Osteoblast (primary cell): Measurements from ENCODE around the gene H2AZ1. TPM values are rescaled to one million over a fixed set of nuclear protein-coding genes. Genes with fewer than 3 reads are reported as not detected.

Source experiments
- DNase-seq: peaks from one replicate; pipeline ENCODE4 v3.0.0; 2011; ENCODE audit warnings: low spot score, mixed read lengths; ENCODE audit not compliant: insufficient read length; ENCODE audit errors: missing footprints
- H2AFZ ChIP-seq: 2 replicates; pipeline ENCODE4 v1.6.0; 2011; ENCODE audit warnings: mild to moderate bottlenecking, low read length
- H3K27ac ChIP-seq: 2 replicates; pipeline ENCODE4 v1.5.1; 2011; ENCODE audit warnings: mild to moderate bottlenecking, low read depth, low read length, moderate library complexity
- H3K27me3 ChIP-seq: 2 replicates; pipeline ENCODE4 v1.6.0; 2012; ENCODE audit warnings: mild to moderate bottlenecking, control low read depth, inconsistent platforms, low read length, moderate library complexity; ENCODE audit not compliant: insufficient read depth
- H3K36me3 ChIP-seq: 2 replicates; pipeline ENCODE4 v1.5.1; 2011; ENCODE audit warnings: mild to moderate bottlenecking, low read length, control low read depth, moderate library complexity; ENCODE audit not compliant: insufficient read depth
- H3K4me1 ChIP-seq: 2 replicates; pipeline ENCODE4 v1.5.1; 2011; ENCODE audit warnings: mild to moderate bottlenecking, low read length, control low read depth, moderate library complexity; ENCODE audit not compliant: insufficient read depth
- H3K4me2 ChIP-seq: 2 replicates; pipeline ENCODE4 v1.6.0; 2011; ENCODE audit warnings: mild to moderate bottlenecking, low read length; ENCODE audit not compliant: insufficient read depth
- H3K4me3 ChIP-seq: fragments of 200-600 bp; sonication (generic); 3 replicates; pipeline ENCODE4 v1.5.1; 2012; ENCODE audit warnings: mild to moderate bottlenecking, low read length, inconsistent platforms; ENCODE audit not compliant: insufficient read depth
- H3K79me2 ChIP-seq: 2 replicates; pipeline ENCODE4 v1.6.0; 2012; ENCODE audit warnings: mild to moderate bottlenecking, low read length, control low read depth, inconsistent platforms; ENCODE audit not compliant: insufficient read depth
- H3K9me3 ChIP-seq: 2 replicates; pipeline ENCODE4 v1.5.1; 2011; ENCODE audit warnings: low read depth, low read length, control low read depth
- H4K20me1 ChIP-seq: 2 replicates; pipeline ENCODE4 v1.6.0; 2012; ENCODE audit warnings: mild to moderate bottlenecking, low read length, control low read depth; ENCODE audit not compliant: insufficient read depth
- CTCF ChIP-seq: IDR thresholded peaks from 2 replicates; pipeline ENCODE4 v1.5.1; 2011; ENCODE audit warnings: mild to moderate bottlenecking, low read depth, low read length, moderate library complexity; ENCODE audit errors: extremely low read depth
- total RNA-seq: library from RNA; depleted of rRNA; stranded (reverse); fragments of >200 nt; gene quantifications from 2 replicates; pipeline ENCODE4 v1.2.3, GENCODE V29; 2012

Gene H2AZ1
- total RNA-seq, 1 donor, result 94.8 TPM

- no peak for TF ChIP-seq CTCF
- no peak for DNase-seq
- Histone ChIP-seq H3K9me3 (no peaks in the 10 kb centered on the region), H3K27ac (no peak overlapping the region), H3K27me3 (no peaks in the 10 kb centered on the region), H3K4me1 (no peaks in the 10 kb centered on the region), H3K36me3 (no peaks in the 10 kb centered on the region), H3K79me2 (no peaks in the 10 kb centered on the region), H3K4me3 (no peak overlapping the region), H2AFZ (no peak overlapping the region), H3K4me2 (no peak overlapping the region), H4K20me1 (no peaks in the 10 kb centered on the region)
Observed at GRCh38 chr4:99987681-99988080, 37.6 kb upstream of the H2AZ1 start.

- DNase-seq, result no peak
- H3K79me2 ChIP-seq, result no peaks in the 10 kb centered on the region
- no peaks in the 10 kb centered on the region for H3K9me3 ChIP-seq
- TF ChIP-seq CTCF, result no peak
- no peak overlapping the region for H3K4me3 ChIP-seq
- no peak overlapping the region for H3K4me2 ChIP-seq
- H3K27me3 ChIP-seq, result no peaks in the 10 kb centered on the region
- H3K4me1 ChIP-seq, result no peaks in the 10 kb centered on the region
- no peak overlapping the region for H2AFZ ChIP-seq
- no peaks in the 10 kb centered on the region for H4K20me1 ChIP-seq
- H3K36me3 ChIP-seq, result no peaks in the 10 kb centered on the region
- no peak overlapping the region for H3K27ac ChIP-seq
Observed at GRCh38 chr4:99986792-99987191, 36.7 kb upstream of the H2AZ1 start.

GRCh38 chr4:99983289-99983943 is 33.3 kb upstream of the H2AZ1 start:
- TF ChIP-seq CTCF, result no peak
- no peak overlapping the region for H2AFZ ChIP-seq
- H3K27ac ChIP-seq, result no peak overlapping the region
- H3K79me2 ChIP-seq, result no peaks in the 10 kb centered on the region
- no peaks in the 10 kb centered on the region for H3K36me3 ChIP-seq
- H3K4me1 ChIP-seq, result peaks cover 3% of the 10 kb centered on the region
- no peaks in the 10 kb centered on the region for H3K9me3 ChIP-seq
- no peak overlapping the region for H3K4me3 ChIP-seq
- no peaks in the 10 kb centered on the region for H4K20me1 ChIP-seq
- no peak overlapping the region for H3K4me2 ChIP-seq
- DNase-seq, result no peak
- no peaks in the 10 kb centered on the region for H3K27me3 ChIP-seq

DNA sequence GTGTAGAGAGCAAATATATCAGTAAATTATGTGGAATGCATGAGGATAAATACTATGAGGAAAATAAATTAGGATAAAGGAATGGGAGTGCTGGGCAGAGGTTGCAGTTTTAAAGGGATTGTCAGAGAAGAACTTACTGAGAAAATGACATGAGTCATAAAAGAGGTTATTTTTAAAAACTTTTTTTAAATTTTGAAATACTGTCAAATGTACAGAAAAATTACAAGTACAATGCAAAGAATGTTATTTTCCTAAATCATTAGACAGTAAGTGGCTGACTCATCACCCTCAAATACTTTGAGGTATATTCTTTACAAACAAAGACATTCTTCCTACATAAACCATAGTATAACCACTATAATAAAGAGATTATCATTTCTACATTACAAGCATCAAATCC is 29.8 kb upstream of the H2AZ1 start:
- no peak for TF ChIP-seq CTCF
- no peak for DNase-seq

More for the DNA sequence above, 29.8 kb upstream of the H2AZ1 start:
- H3K36me3 ChIP-seq, result no peaks in the 10 kb centered on the region
- H4K20me1 ChIP-seq, result no peaks in the 10 kb centered on the region
- H3K79me2 ChIP-seq, result no peaks in the 10 kb centered on the region
- no peak overlapping the region for H2AFZ ChIP-seq
- H3K27ac ChIP-seq, result no peak overlapping the region
- H3K9me3 ChIP-seq, result no peaks in the 10 kb centered on the region
- H3K27me3 ChIP-seq, result no peaks in the 10 kb centered on the region
- peaks cover 3% of the 10 kb centered on the region for H3K4me1 ChIP-seq
- H3K4me2 ChIP-seq, result no peak overlapping the region
- H3K4me3 ChIP-seq, result no peak overlapping the region
